Spleen (tissue), 7 donors: Measurements from ENCODE around the gene DNAJB9.

Experiments
- CTCF ChIP-seq, 11 experiments: fragments of 200-600 bp in 7 of 11; fragments of 450-650 bp in 4 of 11; sonication (generic) in 4 of 11; IDR thresholded peaks in 8 of 11; conservative IDR thresholded peaks in 3 of 11; 1 replicate in 7 of 11; 2 replicates in 4 of 11; pipeline versions ENCODE4 v1.4.0 to v1.8.0; 2016 to 2021; ENCODE audit warnings: antibody characterized with exemption in 11 of 11, inconsistent platforms in 4 of 11, mild to moderate bottlenecking in 1 of 11
- POLR2A ChIP-seq, 3 donors: fragments of 450-650 bp; IDR thresholded peaks; one replicate each; pipeline ENCODE4 v1.5.1; 2017; ENCODE audit warnings: antibody characterized with exemption in 3 of 3, mild to moderate bottlenecking in 1 of 3
- POLR2AphosphoS5 ChIP-seq, 3 donors: sonication (generic); formaldehyde crosslinking; IDR thresholded peaks; one replicate each; pipeline ENCODE4 v1.5.1; 2017; ENCODE audit warnings: antibody characterized with exemption in 3 of 3
- donor health status: DM: no; HTN: no; CAD: no; lungs with moderate emphysema.
- donor health status: DM: no; HTN: no; CAD: no.
- donor health status: DM: no; HTN: no; CAD: no.

GRCh38 chr7:108535257-108535656, 34.4 kb upstream of the DNAJB9 start:
- TF ChIP-seq CTCF (IDR thresholded peaks at IDR 0.05 in 8 of 11, conservative IDR thresholded peaks at IDR 0.05 in 3 of 11) (no peak), POLR2A (IDR thresholded peaks at IDR 0.05) (no peak), POLR2AphosphoS5 (IDR thresholded peaks at IDR 0.05) (no peak)
